ENCODE data around the gene LUM. TPM values are rescaled to one million over a fixed set of nuclear protein-coding genes. Genes with fewer than 3 reads are reported as not detected.

LUM gene
- total and polyA plus RNA-seq, 2 of the 4 experiments (the other 2 are of a cell fraction): 50.0 to 70.5 TPM

GRCh38 chr12:91100906-91101305 lies 10.4 kb downstream of the LUM start:
- Histone ChIP-seq H3K27me3 (ENCODE audit: control insufficient read depth, insufficient read depth, low read length) (no peaks in the 10 kb centered on the region), H2BK15ac (ENCODE audit: low read depth, low read length) (no peak overlapping the region), H3K9ac (ENCODE audit: low read depth, low read length) (no peak overlapping the region), H2BK20ac (ENCODE audit: low read depth, low read length) (no peak overlapping the region), H3K79me1 (ENCODE audit: low read depth in 1 of 2, low read length in 2 of 2) (no peaks in the 10 kb centered on the region; a peak in 1 of 4 replicates), H3K23ac (ENCODE audit: low read depth, low read length) (no peak overlapping the region), H3K4me3 (ENCODE audit: insufficient read depth, low read depth, low read length) (no peak overlapping the region), H3K9me3 (ENCODE audit: control insufficient read depth, insufficient read depth, low read length) (no peaks in the 10 kb centered on the region), H3K4me2 (ENCODE audit: low read depth, low read length) (no peak overlapping the region), H2AK5ac (ENCODE audit: low read depth, low read length) (no peak overlapping the region), H2BK120ac (ENCODE audit: low read depth, low read length) (no peak overlapping the region), H2AK9ac (replicated peaks; ENCODE audit: low read depth, low read length, poor library complexity) (no peak overlapping the region), H3K56ac (ENCODE audit: extremely low read depth, insufficient read depth, low read length) (no peak overlapping the region), H4K20me1 (ENCODE audit: insufficient read depth, low read length) (no peaks in the 10 kb centered on the region), H2AFZ (replicated peaks; ENCODE audit: low read length, poor library complexity) (no peak overlapping the region), H3K14ac (replicated peaks; ENCODE audit: low read depth, low read length) (no peak overlapping the region), H3K4me1 (ENCODE audit: control insufficient read depth, insufficient read depth, low read length) (peaks cover 7% of the 10 kb centered on the region), H4K91ac (ENCODE audit: insufficient read depth, low read depth, low read length) (no peak overlapping the region), H3K4ac (ENCODE audit: low read depth, low read length) (no peak overlapping the region), H4K8ac (ENCODE audit: low read depth in 2 of 2, low read length in 2 of 2) (no peak overlapping the region), H3K9me1 (ENCODE audit: insufficient read depth, low read length) (no peaks in the 10 kb centered on the region; the same call in 1 of the 2 replicates), H3K27ac (ENCODE audit: insufficient read depth, low read length) (no peak overlapping the region), H3K36me3 (ENCODE audit: control insufficient read depth, insufficient read depth, low read length) (peaks cover 5% of the 10 kb centered on the region), H4K5ac (ENCODE audit: low read depth, low read length) (no peak overlapping the region), H3K18ac (ENCODE audit: low read depth, low read length) (no peak overlapping the region; the same call in 1 of the 2 replicates), H2BK5ac (ENCODE audit: low read depth, low read length, poor library complexity, severe bottlenecking) (no peak overlapping the region)
- no peak for TF ChIP-seq USF2 (IDR thresholded peaks at IDR 0.05; ENCODE audit: low read depth, low read length)
- no peak for TF ChIP-seq CTCF (conservative IDR thresholded peaks at IDR 0.05; ENCODE audit: low read depth, low read length)
- TF ChIP-seq MAFK (IDR thresholded peaks at IDR 0.05; ENCODE audit: low read depth, low read length): no peak
- no peak for TF ChIP-seq RCOR1 (IDR thresholded peaks at IDR 0.05; ENCODE audit: insufficient replicate concordance, low read length)
- no TSS peak for BruUV-seq (replicated peaks)
- WGBS, 2 experiments (ENCODE audit: extremely low coverage in 2 of 2, insufficient read length in 1 of 2): no CpG with 5 or more reads among the region's 2 CpGs
- POLR2A ChIA-PET (ENCODE audit: unreplicated experiment): no interaction called here
- CTCF ChIA-PET: interaction anchor here (0.6 kb wide), 1 partner anchor 16 kb away, joined by 3 read pairs; no protein-coding TSS in a partner anchor
- dilution Hi-C loops (cut with HindIII; ENCODE audit: low sequenced_read_pairs, unreplicated experiment): no loop called here
- no peak for ATAC-seq (ENCODE audit: low read depth)
- intact Hi-C loops (cut with micrococcal nuclease): no loop called here
- in situ Hi-C loops (cut with MboI; ENCODE audit: low sequenced_read_pairs): no loop called here
- no peak for DNase-seq
